Chondrocyte (in vitro differentiated cells): Measurements from ENCODE around the gene TDRD10. TPM values are rescaled to one million over a fixed set of nuclear protein-coding genes. Genes with fewer than 3 reads are reported as not detected.

Experiments used
- DNase-seq: peaks from one replicate; pipeline ENCODE4 v3.0.0; 2021; ENCODE audit warnings: mixed read lengths, low spot score
- H3K27ac Mint-ChIP-seq: one replicate; pipeline ENCODE4 v1.8.0; 2021; ENCODE audit warnings: mild to moderate bottlenecking, moderate library complexity, mixed read lengths; ENCODE audit not compliant: unreplicated experiment
- H3K27me3 Mint-ChIP-seq: 2 replicates; pipeline ENCODE4 v1.8.0; 2021; ENCODE audit warnings: low read depth, mixed read lengths
- H3K36me3 Mint-ChIP-seq: 2 replicates; pipeline ENCODE4 v1.8.0; 2021; ENCODE audit warnings: low read depth, mixed read lengths
- H3K4me1 Mint-ChIP-seq: 2 replicates; pipeline ENCODE4 v1.8.0; 2021; ENCODE audit warnings: low read depth, mild to moderate bottlenecking, mixed read lengths
- H3K4me3 Mint-ChIP-seq: one replicate; pipeline ENCODE4 v1.8.0; 2021; ENCODE audit warnings: mild to moderate bottlenecking, moderate library complexity, mixed read lengths; ENCODE audit not compliant: unreplicated experiment
- H3K9me3 Mint-ChIP-seq: 2 replicates; pipeline ENCODE4 v1.8.0; 2021; ENCODE audit warnings: low read depth, mixed read lengths
- CTCF ChIP-seq: fragments of 200-600 bp; sonication (generic); IDR thresholded peaks from 2 replicates; pipeline ENCODE4 v1.5.0; 2021; ENCODE audit warnings: antibody characterized with exemption, mild to moderate bottlenecking, moderate library complexity
- total RNA-seq: library from RNA; stranded (reverse); gene quantifications from 3 replicates; pipeline ENCODE4 v1.2.1, GENCODE V29; 2021

The TDRD10 gene
- total RNA-seq, 1 donor from 2014 or later, result 0.17 TPM

GRCh38 chr1:154488922-154489321, 13.1 kb upstream of the TDRD10 start:
- no peaks in the 10 kb centered on the region for H3K36me3 Mint-ChIP-seq
- no peak overlapping the region for H3K4me3 Mint-ChIP-seq
- H3K27me3 Mint-ChIP-seq, result peaks cover 41% of the 10 kb centered on the region
- H3K27ac Mint-ChIP-seq, result no peak overlapping the region
- no peak for TF ChIP-seq CTCF
- no peaks in the 10 kb centered on the region for H3K4me1 Mint-ChIP-seq
- no peaks in the 10 kb centered on the region for H3K9me3 Mint-ChIP-seq
- no peak for DNase-seq

GRCh38 chr1:154489695-154490274, 12.2 kb upstream of the TDRD10 start:
- Mint-ChIP-seq H3K36me3 (no peaks in the 10 kb centered on the region), H3K27ac (no peak overlapping the region), H3K4me3 (no peak overlapping the region), H3K9me3 (no peaks in the 10 kb centered on the region), H3K4me1 (no peaks in the 10 kb centered on the region), H3K27me3 (peaks cover 41% of the 10 kb centered on the region)
- TF ChIP-seq CTCF, result no peak
- no peak for DNase-seq

GRCh38 chr1:154490317-154490716, 11.7 kb upstream of the TDRD10 start:
- Mint-ChIP-seq H3K9me3 (no peaks in the 10 kb centered on the region), H3K4me3 (no peak overlapping the region), H3K27ac (no peak overlapping the region), H3K36me3 (no peaks in the 10 kb centered on the region), H3K4me1 (no peaks in the 10 kb centered on the region), H3K27me3 (peaks cover 41% of the 10 kb centered on the region)
- no peak for TF ChIP-seq CTCF
- no peak for DNase-seq

GRCh38 chr1:154492115-154492514, 9.9 kb upstream of the TDRD10 start:
- DNase-seq, result no peak
- TF ChIP-seq CTCF, result no peak
- Mint-ChIP-seq H3K27ac (no peak overlapping the region), H3K4me3 (no peak overlapping the region), H3K27me3 (peaks cover 48% of the 10 kb centered on the region), H3K4me1 (no peaks in the 10 kb centered on the region), H3K36me3 (no peaks in the 10 kb centered on the region), H3K9me3 (no peaks in the 10 kb centered on the region)

- peaks cover 49% of the 10 kb centered on the region for H3K27me3 Mint-ChIP-seq
- no peaks in the 10 kb centered on the region for H3K9me3 Mint-ChIP-seq
- TF ChIP-seq CTCF, result no peak
- no peaks in the 10 kb centered on the region for H3K4me1 Mint-ChIP-seq
- H3K27ac Mint-ChIP-seq, result no peak overlapping the region
- H3K36me3 Mint-ChIP-seq, result no peaks in the 10 kb centered on the region
- DNase-seq, result no peak
- H3K4me3 Mint-ChIP-seq, result no peak overlapping the region
Measured at GRCh38 chr1:154493276-154493675, 8.7 kb upstream of the TDRD10 start.
